Measurements from ENCODE around the gene GNAT1.
A peak's percentile ranks its signal among the peaks of the same experiment; 100 is the strongest.
"Not testable (repeated sequence)": the region's sequence is repeated elsewhere in the genome, so short reads cannot be mapped to it uniquely, and the experiment has no call there.

Gene GNAT1

DNA sequence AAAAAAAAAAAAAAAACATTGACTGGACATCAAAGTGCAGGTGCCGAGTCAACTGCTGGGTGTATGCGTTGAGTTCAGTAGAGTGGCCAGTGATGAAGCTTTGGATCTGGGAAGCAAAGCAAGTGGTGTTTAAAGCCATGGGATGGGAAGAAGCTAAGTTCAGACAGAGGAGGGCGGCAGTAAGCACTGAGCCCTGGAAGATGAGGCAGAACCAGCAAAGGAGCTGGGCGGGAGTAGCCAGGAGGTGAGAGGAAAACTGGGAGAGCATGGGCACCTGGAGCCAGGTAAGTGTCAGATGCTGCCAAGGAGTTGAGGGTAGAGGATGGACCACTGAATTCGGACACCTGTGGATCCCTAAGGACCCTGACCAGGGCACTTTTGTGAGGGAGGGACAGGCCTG, 33.2 kb downstream of the GNAT1 start:
- no peak for DNase-seq

DNA sequence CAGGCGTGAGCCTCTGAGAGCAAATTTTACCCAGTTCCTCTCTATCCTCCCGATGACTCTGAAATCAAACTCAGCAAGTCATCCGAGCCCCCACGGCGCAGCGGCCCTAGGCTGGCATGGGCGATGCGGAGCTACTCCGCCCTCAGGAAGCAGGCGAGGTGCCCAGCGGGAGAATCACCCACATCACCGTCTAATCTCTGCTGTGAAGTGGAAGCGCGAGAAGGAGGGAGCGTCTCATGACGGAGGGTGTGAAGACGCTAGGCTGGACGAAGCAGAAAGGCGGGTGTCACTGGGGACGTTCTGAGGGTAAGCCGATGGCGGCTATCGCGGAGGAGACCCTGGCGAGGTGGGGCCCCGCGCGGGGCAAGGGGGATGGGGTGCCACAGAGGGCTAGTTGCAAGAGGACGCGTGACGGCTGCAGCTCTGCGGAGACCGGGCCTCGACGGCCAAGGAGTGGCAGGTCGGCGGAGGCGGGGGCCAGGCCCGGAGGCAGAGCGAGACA, 35.5 kb downstream of the GNAT1 start:
- DNase-seq = peak; percentile 58

DNA sequence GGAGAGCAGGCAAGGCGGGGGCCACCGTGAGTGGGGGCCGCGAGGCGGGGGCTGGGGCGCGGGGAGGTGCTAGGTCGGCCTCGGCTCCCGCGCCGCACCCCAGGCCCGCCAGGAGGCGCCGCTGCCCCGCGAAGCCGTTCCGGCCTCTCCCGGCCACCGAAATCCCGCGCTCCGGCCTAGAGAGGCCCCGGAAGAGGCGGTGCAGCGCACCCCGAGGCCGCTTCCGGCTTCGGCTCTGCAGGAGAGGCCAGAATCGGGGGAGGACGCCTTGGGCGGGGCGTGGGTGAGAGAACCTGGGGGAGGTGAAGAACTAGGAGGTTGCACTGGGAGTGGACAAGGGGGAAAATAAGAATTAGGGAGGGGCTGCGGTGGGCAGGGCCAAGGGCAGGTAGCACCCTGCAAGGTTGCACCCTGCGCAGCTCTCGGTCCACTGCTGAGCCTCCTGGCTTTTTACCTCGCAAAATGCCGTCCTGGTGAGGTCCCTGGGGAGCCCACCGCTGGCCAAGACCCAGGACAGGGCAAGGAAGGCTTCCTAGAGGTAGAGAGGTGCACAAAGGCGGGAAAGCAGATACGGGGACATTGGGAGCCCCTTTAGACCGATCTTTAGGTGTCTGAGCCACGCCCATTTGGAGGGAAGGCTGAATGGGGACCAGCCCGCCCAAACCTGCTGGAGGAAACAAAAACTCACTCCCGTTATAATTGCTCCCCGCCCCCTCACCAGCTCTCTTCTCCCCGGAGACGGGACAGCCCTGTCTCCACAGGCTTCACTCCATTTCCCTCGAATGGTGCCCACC, 36.2 kb downstream of the GNAT1 start:
- DNase-seq = peak; percentile 95

DNA sequence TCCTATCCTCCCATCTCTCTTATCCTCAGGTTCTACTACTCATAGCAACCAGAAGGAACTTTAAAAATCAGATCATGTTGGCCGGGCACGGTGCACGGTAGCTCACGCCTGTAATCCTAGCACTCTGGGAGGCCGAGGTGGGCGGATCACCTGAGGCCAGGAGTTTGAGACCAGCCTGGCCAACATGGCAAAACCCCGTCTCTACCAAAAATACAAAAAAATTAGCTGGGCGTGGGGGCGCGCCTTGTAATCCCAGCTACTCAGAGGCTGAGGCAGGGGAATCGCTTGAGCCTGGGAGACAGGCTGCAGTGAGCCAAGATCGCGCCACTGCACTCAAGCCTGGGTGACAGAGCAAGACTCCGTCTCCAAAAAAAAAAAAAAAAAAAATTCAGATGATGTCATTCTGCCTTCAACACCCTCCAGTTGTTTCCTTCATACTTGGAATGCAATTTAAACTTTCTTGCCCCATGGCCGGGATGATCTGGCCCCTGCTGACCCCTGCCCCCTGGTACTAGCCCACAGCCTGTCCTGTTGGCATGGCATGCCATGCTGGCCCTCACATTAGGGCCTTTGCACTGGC, 36.9 kb downstream of the GNAT1 start:
- DNase-seq = not testable (repeated sequence)

DNA sequence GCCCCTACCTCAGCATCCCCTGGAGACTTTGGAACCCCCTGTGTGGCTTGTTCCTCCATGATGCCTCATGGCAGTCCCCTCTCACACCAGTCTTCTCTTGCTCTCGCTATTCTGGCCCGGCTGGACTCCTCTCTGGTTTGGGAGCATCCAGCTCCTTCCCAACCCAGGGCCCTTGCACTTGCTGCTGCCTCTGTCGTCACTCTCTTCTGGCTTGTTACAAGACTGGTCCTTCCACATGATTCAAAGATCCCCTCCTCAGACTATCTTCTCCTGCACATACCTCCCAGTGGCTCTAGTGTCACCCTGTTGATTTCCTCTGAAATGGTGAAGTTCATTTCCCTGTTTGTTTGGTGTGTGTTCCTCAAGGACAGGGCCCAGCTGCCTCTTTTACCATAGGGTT, 38.1 kb downstream of the GNAT1 start:
- DNase-seq = no peak

DNA sequence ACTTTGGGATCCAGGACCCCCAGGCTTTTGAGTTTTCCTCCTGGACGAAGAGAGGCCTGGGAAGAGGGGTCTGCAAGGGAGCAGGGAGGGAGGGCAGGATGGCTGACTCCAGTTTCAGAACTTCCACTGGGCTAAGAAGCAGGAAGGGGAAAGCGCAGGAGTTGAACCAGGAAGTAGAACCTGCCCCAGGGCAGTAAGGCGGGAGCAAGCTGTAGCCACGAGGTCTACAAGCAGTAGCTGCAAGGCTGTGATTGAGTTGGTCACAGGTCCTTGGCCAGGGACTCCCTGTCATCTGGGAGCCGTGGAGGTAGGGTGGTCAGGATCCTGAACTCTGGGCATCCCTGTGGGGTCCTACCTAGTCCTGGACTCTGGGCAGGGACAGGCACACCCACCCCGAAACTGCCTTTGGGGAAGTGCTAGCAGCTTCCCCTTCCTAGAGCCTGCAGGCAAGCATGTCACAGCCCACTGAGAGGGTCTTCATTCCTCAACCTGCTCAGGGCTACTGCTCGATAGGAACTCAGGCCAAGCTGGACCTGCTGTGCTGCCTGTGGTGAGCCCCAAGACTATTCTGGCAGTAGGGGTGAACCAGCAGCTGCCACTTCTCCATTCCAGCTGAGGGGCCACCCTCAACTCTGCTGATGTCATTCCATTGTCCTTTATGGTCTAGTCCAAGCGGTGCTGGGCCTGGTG, 38.8 kb downstream of the GNAT1 start:
- peak; percentile 52 for DNase-seq

DNA sequence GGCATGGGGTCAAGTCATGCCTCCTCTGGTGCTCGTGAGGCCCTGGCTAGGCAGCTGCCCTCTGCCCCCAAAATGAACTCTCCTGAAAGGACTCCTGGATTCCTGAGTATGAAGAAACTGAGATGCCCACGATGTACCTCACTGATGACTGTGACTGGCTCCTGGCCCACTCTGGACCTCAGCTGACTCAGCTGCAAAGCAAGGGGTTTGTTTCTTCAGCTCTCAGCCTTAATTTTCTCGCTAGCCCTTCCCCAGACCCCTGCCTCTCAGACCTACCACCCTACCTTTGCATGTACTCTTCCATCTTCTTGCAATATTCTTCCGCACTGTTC, 39.4 kb downstream of the GNAT1 start:
- DNase-seq = no peak

DNA sequence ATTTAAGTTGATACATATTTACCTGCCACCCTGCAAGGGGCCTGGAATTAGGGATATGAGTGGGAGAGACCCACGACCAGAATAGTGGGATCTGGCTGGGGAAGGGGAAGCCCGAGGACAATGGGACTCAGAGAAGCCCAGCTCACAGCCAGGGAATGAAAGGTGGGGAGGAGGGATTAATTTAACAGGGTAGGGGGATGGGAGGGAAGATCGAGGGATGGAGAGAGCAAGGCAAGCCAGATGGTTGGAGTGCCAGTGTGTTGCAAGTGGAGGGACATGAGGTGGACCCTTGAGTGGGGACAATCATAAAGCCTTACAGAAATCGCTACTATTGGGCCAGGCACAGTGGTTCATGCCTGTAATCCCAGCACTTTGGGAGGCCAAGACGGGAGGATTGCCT, 40.2 kb downstream of the GNAT1 start:
- no peak for DNase-seq

DNA sequence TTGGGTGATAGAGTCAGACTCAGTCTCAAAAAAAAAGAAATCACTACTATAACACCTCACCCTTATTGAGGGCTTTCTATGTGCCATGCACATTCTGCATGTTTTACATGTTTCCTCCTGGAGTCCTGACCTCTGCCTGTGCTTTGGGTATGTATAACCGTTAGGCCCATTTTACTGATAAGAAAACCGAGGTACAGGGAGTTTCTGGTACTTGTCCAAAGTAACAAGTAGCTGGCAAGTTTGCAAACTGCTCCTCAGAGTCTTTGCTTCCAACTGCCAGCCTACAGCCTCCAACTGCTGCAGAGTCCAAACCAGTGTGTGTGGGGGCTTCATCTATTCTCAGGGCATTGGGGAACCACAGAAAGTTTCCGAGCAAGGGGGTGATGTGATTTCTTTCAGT, 40.9 kb downstream of the GNAT1 start:
- DNase-seq = no peak

DNA sequence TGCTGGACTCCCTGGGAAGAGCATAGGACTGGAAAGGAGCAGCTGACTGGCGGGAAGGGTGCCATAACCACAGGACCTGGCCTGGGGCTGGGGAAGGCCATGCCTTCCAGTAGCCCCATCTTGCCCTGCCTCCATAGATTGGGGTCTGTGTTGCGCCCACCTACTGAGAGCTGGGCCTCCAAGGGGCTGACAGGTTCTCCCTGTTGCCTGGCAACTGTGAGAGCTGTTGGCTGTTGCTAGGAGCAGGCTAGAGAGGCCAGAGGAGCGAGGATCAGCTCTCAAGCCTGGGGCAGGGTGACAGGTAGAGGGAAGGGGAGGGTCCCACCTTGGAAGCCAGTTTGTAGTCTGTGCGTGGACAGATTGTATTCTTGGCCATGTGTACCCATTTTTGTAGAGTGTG, 41.8 kb downstream of the GNAT1 start:
- no peak for DNase-seq

DNA sequence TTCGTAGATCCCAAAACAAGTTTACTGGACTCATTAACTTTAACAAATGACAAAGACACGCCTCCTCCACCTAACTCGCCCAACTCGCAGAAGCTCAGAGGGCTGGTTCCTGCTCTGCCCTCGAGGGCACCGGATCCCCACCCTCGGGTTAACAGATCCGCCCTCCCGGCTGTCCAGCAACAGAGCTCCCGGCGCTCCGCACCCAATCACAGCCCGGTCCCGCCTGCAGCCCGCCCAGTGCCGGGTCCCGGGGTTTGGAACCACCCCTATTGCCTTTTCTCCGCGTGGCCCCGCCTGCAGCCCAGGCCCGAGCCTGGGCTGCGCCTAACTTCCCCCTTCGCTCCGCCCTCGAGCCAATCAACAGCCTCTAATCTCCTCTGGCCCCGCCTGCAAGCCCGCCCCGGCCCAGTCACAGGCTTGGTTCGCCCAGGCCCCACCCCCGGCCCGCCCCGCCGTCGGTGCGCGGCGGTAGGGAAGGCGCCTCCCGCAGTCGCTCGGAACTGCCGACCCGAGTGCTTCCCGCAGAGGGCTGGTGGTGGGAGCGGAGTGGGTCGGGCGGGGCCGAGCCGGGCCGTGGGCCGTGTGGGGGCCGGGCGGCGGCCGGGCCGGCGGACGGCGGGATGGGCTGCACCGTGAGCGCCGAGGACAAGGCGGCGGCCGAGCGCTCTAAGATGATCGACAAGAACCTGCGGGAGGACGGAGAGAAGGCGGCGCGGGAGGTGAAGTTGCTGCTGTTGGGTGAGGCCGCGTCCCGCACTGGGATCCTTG, 44.5 kb downstream of the GNAT1 start, which contains the start of gene GNAI2:
TSS of gene GNAI2 (plus strand) at position 489 of the 768 bp plus-strand sequence. CDS start at position 621, 132 bp downstream.
- peak; percentile 99 for DNase-seq

DNA sequence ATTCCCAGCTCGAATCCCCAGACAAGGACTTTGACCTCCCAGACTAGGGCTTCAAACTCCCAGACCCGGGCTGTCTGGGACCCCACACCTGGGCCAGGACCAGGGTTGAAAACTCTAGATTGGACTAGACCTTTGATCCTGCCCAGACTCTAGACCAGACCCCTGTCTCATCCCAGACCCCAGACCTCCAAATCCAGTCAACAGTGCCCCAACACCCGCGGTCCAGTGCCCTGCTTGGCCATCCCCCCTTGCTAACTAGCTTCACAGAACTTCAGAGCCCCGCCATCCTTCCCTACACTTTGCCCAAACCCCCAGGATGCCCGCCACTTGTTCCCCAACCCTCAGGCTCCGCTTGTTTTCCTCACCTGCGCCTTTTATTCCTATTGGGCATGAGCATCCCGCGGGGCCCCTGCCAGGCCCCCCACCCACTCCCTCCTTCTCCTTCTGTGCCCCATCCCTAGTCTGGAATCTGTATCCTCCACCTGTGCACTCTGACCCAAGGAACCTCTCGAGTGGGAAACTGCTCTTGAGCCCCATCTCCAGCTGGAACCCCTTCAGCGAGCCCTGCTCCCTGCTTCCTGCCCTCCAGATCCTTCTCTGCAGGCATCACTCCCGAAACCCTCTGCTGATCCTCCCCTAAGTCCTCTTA, 45.2 kb downstream of the GNAT1 start:
- DNase-seq = no peak

DNA sequence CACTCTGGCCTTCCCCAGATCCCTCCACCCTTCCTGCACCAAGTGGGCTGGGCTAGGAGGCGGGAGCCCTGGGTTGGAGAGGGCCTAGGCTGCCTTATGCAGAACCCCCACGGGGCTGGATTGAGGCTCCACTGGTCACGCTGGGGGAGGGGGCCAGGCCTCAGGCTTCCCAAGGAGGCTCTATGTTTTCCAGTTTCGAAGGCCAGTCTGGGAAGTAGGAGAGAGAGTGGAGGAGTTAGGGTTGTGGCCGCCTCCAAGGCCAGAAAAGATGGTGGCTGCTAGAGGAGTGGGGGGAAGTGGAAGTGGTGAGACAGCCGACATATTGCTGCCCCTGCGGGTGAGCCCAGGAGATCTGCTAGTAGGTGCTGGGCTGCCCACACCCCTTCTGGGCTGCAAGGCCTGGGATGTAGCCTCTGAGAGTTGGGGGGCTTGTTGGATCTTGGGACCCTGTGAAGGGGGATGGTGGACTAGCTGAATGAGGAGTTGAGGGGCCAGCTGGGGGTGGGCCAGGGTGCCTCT, 45.8 kb downstream of the GNAT1 start:
- DNase-seq = peak; percentile 54

DNA sequence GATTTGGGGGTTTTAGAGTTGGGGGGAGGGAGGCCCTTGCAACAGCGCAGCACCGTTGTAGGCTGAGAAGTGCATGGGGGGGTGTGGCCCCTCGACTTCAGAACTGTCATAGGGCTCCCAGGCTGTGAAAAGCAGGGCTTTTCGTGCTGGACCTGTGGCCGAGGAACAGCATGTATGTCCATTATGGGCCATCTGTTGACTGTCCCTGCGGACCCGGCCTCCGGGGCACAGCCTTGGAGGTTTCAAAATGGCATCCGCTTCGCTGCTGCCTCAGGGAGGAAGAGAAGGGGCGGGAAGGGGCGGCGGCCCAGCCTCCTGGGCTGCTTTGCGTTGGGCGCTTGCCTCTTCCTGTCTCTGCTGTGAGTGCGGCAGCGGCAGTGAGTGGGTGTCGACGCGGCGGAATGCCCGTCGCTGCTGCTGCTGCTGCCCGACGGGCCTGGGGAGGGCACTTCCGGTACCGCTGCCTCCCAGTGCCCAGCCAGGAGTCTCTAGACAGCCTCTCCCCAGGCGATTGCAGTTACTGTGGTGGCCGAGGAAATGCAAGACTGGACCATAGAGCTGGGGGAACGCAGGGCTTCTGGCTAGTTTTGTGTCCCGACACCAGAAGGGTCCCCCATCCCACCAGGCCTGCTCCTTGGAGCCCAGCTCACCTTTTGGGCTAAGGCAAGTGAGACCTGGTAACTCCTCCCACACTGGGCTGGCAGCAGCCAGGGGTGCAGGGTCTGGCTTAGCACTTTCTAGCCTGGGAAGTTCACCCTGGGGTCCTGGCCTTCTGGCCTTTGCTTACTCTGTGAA, 46.5 kb downstream of the GNAT1 start:
- peak; percentile 94 for DNase-seq

DNA sequence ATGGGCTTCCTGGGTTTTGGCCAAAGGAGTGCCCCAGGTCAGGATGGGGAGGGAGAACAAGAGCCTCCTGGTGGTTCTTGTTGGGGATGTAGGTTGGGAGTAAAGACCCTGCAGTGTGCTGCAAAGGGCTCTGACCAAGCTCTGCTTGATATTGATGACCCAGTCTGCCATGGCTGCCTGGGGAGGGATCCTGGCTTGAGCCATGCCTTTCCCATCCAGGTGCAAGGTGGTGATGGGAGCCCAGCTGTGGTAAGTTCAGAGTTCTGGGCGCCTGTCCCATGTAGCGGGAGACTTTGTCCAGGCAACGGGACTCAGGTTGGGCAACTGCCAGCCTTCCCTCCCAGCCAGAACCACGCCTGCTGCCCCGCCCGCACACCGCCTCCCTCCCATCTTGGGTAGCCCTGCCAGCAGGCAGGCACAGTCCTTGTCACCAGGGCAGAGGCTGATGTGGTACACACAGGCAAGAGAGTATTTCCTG, 47.2 kb downstream of the GNAT1 start:
- DNase-seq = peak; percentile 72

DNA sequence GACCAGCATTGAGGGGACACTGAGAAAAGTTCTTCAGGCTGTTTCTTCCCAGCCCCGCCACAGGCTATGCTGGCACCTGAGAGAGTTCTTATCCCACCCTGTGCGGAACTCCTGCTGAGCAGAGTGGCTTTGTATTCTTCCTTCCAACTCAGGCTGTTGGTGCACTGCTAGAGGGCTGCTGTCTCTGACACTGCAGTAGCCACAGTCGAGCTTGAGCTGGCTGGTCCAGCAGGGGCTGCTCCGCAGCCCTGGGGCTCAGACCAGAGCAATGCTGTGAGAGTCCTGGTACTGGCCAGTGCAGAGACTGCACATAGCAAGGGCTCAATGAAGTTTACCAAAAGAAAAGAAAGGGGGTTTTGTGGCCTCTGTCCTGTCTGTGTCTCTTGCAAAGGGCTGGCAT, 48.2 kb downstream of the GNAT1 start:
- no peak for DNase-seq

DNA sequence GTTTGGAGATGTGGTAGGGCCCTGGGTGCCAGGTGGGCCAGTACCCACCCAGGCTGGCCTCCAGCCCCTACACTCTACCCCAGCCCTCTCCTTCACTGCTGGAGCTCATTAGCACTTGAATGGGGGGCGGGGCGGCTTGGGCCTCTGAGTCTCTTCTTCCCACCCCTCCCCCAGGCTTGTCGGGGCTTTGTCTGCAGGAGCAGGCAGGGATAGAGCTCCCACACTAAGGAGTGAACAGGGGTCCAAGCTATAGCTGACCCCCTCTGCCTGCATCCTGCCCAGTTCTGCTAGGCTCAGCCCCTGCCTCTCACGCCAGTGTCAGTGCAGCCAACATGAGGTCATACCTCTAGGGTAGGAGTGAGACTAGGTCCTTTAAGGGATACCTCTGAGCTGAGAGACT, 49.8 kb downstream of the GNAT1 start:
- no peak for DNase-seq

DNA sequence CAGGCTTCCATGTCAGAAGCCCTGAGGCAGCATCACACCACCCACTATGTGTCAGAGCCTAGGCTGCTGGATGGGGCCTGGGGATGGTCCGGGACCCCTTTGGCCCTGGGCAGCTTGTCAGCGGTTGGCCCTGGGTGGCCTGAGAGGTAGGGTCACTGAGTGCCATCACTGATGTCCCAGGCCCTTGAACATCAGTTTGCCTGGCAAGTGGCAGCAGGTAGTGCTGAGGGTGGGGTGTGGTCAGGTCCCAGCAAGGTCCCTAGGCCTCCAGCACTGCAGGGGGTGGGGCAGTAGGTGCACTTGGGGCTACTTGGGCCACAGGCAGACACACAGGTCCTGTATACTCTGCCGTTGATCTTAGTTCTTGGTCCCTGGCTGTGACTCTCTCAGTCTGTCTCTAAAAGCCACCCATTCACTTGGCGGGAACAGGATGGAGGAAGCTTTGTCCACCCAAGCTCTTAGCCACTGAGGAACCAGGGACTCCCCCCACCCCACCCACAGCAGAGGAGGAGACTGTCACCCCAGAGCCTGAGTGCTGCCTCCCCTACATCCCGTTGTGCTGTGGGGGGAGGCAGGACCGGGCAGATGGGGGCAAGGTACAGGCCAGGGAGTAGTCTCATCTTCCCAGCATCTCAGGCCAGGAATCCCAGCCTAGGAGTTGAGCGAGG, 50.4 kb downstream of the GNAT1 start:
- no peak for DNase-seq

DNA sequence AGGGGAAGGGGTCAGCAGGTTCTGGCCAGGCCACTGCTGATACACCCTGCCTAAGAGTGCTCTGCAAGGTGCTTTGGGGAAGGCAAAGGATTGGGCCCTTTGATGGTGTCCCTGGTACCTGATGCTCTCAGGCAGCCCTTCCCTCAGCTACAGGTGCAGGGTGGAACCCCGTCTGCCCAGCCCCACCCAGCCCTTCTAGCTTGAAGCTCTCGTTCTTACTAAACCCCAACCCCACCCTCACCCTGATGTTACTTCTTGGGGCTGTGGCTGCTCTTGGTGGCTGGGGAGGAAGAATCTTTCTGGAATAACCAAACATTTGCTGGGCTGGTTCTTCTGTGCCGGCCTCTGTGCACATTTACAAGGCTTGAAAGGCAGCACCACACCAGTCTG, 51.0 kb downstream of the GNAT1 start:
- no peak for DNase-seq

DNA sequence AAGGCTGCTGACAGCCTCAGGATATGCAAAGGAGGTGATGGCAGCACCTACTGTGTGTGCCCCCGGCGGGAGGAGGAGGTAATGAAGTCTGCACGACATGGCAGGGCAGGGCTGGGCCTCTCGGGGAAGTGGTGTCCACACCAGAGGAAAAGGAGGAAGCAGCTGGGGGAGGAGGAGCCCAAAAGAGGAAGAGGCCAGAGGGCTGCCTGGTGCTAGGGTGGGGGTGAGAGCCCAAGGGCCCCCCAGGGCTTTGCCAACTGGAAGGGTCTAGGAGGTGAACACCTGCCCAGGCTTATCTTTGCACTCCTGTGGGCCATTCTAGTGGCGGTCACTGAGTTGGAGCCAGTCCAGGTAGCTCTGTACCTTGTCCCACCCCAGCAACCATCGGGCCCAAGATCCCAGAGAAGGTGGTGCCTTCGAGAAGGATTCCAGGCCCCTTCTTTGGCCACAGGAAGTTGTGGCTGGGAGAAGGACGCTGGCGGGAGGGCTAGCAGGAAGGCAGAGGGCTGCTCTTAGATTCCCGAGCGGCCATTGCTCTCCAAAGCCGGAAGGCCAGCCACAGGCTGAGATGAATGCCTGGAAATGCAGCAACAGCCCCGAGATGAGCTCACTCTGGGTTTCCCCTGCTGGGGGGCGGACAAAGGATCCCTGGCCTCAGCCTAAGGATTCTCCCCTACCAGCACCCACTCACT, 51.6 kb downstream of the GNAT1 start:
- DNase-seq = peak; percentile 96

Measured in suppressor macrophage treated with lipopolysaccharide for 4 hours (primary cell).